Neural cell (in vitro differentiated cells): ENCODE results near the gene USP46. TPM values are rescaled to one million over a fixed set of nuclear protein-coding genes. Genes with fewer than 3 reads are reported as not detected.

Source experiments
- H2AFZ ChIP-seq: fragments of 200-600, 300-800 bp; sonication (generic), shearing (Covaris generic); 2 replicates; pipeline ENCODE4 v1.6.0; 2014; ENCODE audit warnings: low read depth, mild to moderate bottlenecking, antibody characterized with exemption, low read length, moderate library complexity
- H3F3A ChIP-seq: fragments of 200-600 bp; shearing (Covaris generic); 2 replicates; pipeline ENCODE4 v1.6.1; 2016; ENCODE audit warnings: mild to moderate bottlenecking, moderate library complexity, mixed read lengths, antibody characterized with exemption, low read length; ENCODE audit not compliant: insufficient read depth, poor library complexity, severe bottlenecking
- H3K27ac ChIP-seq: fragments of 200-600, 300-800 bp; sonication (generic), shearing (Covaris generic); 2 replicates; pipeline ENCODE4 v1.5.1; 2014; ENCODE audit warnings: mild to moderate bottlenecking, low read length, moderate library complexity
- H3K27me3 ChIP-seq: fragments of 300-800, 200-600 bp; sonication (generic), shearing (Covaris generic); 2 replicates; pipeline ENCODE4 v1.6.0; 2014; ENCODE audit warnings: mild to moderate bottlenecking, low read depth, low read length, moderate library complexity; ENCODE audit not compliant: insufficient read depth
- H3K36me3 ChIP-seq: fragments of 300-800, 200-600 bp; sonication (generic), shearing (Covaris generic); 2 replicates; pipeline ENCODE4 v1.5.1; 2014; ENCODE audit warnings: mild to moderate bottlenecking, antibody characterized with exemption, low read length, moderate library complexity; ENCODE audit not compliant: insufficient read depth
- H3K4me2 ChIP-seq: fragments of 300-800, 200-600 bp; sonication (generic), shearing (Covaris generic); 2 replicates; pipeline ENCODE4 v1.6.0; 2014; ENCODE audit warnings: mild to moderate bottlenecking, low read length
- H3K4me3 ChIP-seq: fragments of 300-800, 200-600 bp; sonication (generic), shearing (Covaris generic); 2 replicates; pipeline ENCODE4 v1.5.1; 2014; ENCODE audit warnings: mild to moderate bottlenecking, low read length, moderate library complexity
- H3K79me2 ChIP-seq: fragments of 200-600 bp; shearing (Covaris generic); replicated peaks from 2 replicates; pipeline ENCODE4 v1.6.0; 2014; ENCODE audit warnings: mild to moderate bottlenecking, low read length, moderate library complexity; ENCODE audit not compliant: insufficient read depth
- H3K9ac ChIP-seq: fragments of 300-800, 200-600 bp; sonication (generic), shearing (Covaris generic); 2 replicates; pipeline ENCODE4 v1.6.1; 2016; ENCODE audit warnings: mild to moderate bottlenecking, low read length, mixed read lengths
- H3K9me2 ChIP-seq: fragments of 200-600 bp; shearing (Covaris generic); 2 replicates; pipeline ENCODE4 v1.6.1; 2016; ENCODE audit warnings: mild to moderate bottlenecking, low read length, mixed read lengths; ENCODE audit not compliant: insufficient read depth
- H3K9me3 ChIP-seq: fragments of 200-600, 300-800 bp; sonication (generic), shearing (Covaris generic); 2 replicates; pipeline ENCODE4 v1.6.1; 2016; ENCODE audit warnings: mild to moderate bottlenecking, mixed run types, low read length, moderate library complexity, mixed read lengths
- H4K20me1 ChIP-seq: fragments of 200-600 bp; shearing (Covaris generic); 2 replicates; pipeline ENCODE4 v1.6.1; 2016; ENCODE audit warnings: mild to moderate bottlenecking, mixed run types; ENCODE audit not compliant: insufficient read depth
- EP300 ChIP-seq: fragments of 450-650 bp; conservative IDR thresholded peaks from 2 replicates; pipeline ENCODE4 v1.6.1; 2014; ENCODE audit warnings: antibody characterized with exemption, mild to moderate bottlenecking, moderate library complexity; ENCODE audit not compliant: poor library complexity, severe bottlenecking
- EZH2 ChIP-seq: fragments of 200-600, 300-800 bp; shearing (Covaris generic), sonication (generic); IDR thresholded peaks from 2 replicates; pipeline ENCODE4 v1.6.1; 2014; ENCODE audit warnings: antibody characterized with exemption, low read length, borderline replicate concordance, mild to moderate bottlenecking; ENCODE audit not compliant: insufficient read depth, poor library complexity, severe bottlenecking
- MXI1 ChIP-seq: fragments of 450-650 bp; conservative IDR thresholded peaks from 2 replicates; pipeline ENCODE4 v1.6.1; 2014; ENCODE audit warnings: antibody characterized with exemption, mild to moderate bottlenecking; ENCODE audit not compliant: poor library complexity, severe bottlenecking
- POLR2AphosphoS5 ChIP-seq: IDR thresholded peaks from 2 replicates; pipeline ENCODE4 v1.6.1; 2012
- RAD21 ChIP-seq: fragments of 450-650 bp; conservative IDR thresholded peaks from 2 replicates; pipeline ENCODE4 v1.6.1; 2014; ENCODE audit warnings: antibody characterized with exemption, mild to moderate bottlenecking, moderate library complexity
- SMC3 ChIP-seq: fragments of 450-650 bp; conservative IDR thresholded peaks from 2 replicates; pipeline ENCODE4 v1.6.1; 2014; ENCODE audit warnings: antibody characterized with exemption, mild to moderate bottlenecking, moderate library complexity; ENCODE audit not compliant: poor library complexity
- TAF1 ChIP-seq: IDR thresholded peaks from 2 replicates; pipeline ENCODE4 v1.6.1; 2012; ENCODE audit warnings: low read depth
- polyA plus RNA-seq: library from polyadenylated mRNA; depleted of rRNA; stranded (reverse); fragments of >200 nt; gene quantifications from 2 replicates; pipeline ENCODE4 v1.2.3, GENCODE V29; 2014
- TF ChIP-seq, protein P1 (sequence below): IDR thresholded peaks from 2 replicates; pipeline ENCODE4 v1.6.1; 2012; ENCODE audit warnings: borderline replicate concordance
- TF ChIP-seq, protein P2 (sequence below): fragments of 450-650 bp; IDR thresholded peaks from 2 replicates; pipeline ENCODE4 v1.5.1; 2014; ENCODE audit warnings: antibody characterized with exemption, mild to moderate bottlenecking, moderate library complexity; ENCODE audit not compliant: poor library complexity, severe bottlenecking

Gene USP46
- polyA plus RNA-seq, 1 donor from 2014 or later = 14.1 TPM

DNA sequence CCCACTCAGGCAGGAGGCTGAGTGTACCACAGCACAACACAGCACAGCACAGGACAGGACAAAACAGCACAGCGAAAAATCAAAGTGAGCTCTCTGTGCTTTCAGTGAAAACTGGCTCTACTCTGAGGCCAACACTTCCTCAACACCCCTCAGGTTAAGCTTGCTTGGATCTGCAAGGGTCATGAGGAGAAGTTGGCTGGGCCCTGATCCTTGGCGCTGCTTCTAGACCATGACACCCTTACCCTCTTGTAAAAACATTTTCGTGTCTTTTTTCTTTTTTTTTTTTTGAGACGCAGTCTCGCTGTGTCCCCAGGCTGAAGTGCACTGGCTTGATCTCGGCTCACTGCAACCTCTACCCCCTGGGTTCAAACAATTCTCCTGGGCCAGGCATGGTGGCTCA lies 25.3 kb downstream of the USP46 start:
- Histone ChIP-seq H3K27me3 (no peaks in the 10 kb centered on the region), H3K9me2 (no peaks in the 10 kb centered on the region), H3K4me3 (no peak overlapping the region), H3F3A (no peaks in the 10 kb centered on the region), H3K9me3 (no peaks in the 10 kb centered on the region), H3K4me2 (no peak overlapping the region), H3K9ac (no peak overlapping the region), H3K36me3 (no peaks in the 10 kb centered on the region), H2AFZ (no peak overlapping the region), H4K20me1 (no peaks in the 10 kb centered on the region), H3K79me2 (peaks cover 6% of the 10 kb centered on the region), H3K27ac (no peak overlapping the region)
- TF ChIP-seq SMC3 (no peak), EP300 (no peak), RAD21 (no peak), POLR2AphosphoS5 (no peak), TAF1 (no peak), EZH2 (no peak), MXI1 (no peak)
- TF ChIP-seq, protein P1, sequence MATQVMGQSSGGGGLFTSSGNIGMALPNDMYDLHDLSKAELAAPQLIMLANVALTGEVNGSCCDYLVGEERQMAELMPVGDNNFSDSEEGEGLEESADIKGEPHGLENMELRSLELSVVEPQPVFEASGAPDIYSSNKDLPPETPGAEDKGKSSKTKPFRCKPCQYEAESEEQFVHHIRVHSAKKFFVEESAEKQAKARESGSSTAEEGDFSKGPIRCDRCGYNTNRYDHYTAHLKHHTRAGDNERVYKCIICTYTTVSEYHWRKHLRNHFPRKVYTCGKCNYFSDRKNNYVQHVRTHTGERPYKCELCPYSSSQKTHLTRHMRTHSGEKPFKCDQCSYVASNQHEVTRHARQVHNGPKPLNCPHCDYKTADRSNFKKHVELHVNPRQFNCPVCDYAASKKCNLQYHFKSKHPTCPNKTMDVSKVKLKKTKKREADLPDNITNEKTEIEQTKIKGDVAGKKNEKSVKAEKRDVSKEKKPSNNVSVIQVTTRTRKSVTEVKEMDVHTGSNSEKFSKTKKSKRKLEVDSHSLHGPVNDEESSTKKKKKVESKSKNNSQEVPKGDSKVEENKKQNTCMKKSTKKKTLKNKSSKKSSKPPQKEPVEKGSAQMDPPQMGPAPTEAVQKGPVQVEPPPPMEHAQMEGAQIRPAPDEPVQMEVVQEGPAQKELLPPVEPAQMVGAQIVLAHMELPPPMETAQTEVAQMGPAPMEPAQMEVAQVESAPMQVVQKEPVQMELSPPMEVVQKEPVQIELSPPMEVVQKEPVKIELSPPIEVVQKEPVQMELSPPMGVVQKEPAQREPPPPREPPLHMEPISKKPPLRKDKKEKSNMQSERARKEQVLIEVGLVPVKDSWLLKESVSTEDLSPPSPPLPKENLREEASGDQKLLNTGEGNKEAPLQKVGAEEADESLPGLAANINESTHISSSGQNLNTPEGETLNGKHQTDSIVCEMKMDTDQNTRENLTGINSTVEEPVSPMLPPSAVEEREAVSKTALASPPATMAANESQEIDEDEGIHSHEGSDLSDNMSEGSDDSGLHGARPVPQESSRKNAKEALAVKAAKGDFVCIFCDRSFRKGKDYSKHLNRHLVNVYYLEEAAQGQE = no peak
- TF ChIP-seq, protein P2, sequence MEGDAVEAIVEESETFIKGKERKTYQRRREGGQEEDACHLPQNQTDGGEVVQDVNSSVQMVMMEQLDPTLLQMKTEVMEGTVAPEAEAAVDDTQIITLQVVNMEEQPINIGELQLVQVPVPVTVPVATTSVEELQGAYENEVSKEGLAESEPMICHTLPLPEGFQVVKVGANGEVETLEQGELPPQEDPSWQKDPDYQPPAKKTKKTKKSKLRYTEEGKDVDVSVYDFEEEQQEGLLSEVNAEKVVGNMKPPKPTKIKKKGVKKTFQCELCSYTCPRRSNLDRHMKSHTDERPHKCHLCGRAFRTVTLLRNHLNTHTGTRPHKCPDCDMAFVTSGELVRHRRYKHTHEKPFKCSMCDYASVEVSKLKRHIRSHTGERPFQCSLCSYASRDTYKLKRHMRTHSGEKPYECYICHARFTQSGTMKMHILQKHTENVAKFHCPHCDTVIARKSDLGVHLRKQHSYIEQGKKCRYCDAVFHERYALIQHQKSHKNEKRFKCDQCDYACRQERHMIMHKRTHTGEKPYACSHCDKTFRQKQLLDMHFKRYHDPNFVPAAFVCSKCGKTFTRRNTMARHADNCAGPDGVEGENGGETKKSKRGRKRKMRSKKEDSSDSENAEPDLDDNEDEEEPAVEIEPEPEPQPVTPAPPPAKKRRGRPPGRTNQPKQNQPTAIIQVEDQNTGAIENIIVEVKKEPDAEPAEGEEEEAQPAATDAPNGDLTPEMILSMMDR = no peak

- Histone ChIP-seq H3K4me3 (no peak overlapping the region), H3K36me3 (no peaks in the 10 kb centered on the region), H3K9ac (no peak overlapping the region), H3K27me3 (no peaks in the 10 kb centered on the region), H3F3A (no peaks in the 10 kb centered on the region), H3K9me3 (no peaks in the 10 kb centered on the region), H3K27ac (no peak overlapping the region), H2AFZ (no peak overlapping the region), H3K9me2 (no peaks in the 10 kb centered on the region), H4K20me1 (no peaks in the 10 kb centered on the region), H3K4me2 (no peak overlapping the region), H3K79me2 (no peaks in the 10 kb centered on the region)
- TF ChIP-seq, protein P2 = no peak
- TF ChIP-seq, protein P1 = no peak
- TF ChIP-seq SMC3 (no peak), RAD21 (no peak), TAF1 (no peak), EZH2 (no peak), POLR2AphosphoS5 (no peak)
These were observed 30.1 kb downstream of the USP46 start for GRCh38 chr4:52628974-52629373.
